Measurements from ENCODE around the gene SYT17. TPM values are rescaled to one million over a fixed set of nuclear protein-coding genes. Genes with fewer than 3 reads are reported as not detected.

The SYT17 gene
- total and polyA plus RNA-seq, 10 of the 15 experiments (the other 5 are each of a cell fraction or from before 2014, with no cell fraction given): 3.7 to 12.3 (median 5.0) TPM

DNA sequence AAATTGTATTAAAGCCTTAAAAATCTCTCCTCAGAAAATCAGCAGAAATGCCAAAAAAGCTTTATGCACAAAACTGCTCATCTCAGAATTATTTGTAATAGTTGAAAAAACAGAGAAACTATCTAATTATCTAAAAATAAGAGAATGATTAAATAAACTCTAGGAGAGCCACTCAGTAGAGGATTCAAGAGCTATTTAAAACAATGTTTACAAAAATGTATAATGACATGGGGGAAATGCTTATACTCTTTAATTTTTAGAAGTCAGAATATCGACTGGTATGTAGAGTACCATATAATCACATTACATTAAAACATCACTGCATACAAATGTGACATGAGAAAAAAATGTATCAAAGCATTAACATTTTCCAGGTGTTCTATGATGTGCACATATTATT lies 129.4 kb downstream of the SYT17 start:
- H3K79me2 ChIP-seq (ENCODE audit: control insufficient read depth, insufficient read depth, low read length): no peaks in the 10 kb centered on the region
- H3K4me2 ChIP-seq (ENCODE audit: control insufficient read depth, insufficient read depth): no peak overlapping the region
- H3K9me3 ChIP-seq (replicated peaks; ENCODE audit: control insufficient read depth, insufficient read depth, low read length): no peaks in the 10 kb centered on the region; the same call in 2 of the 3 replicates
- POLR2A ChIA-PET: interaction anchor here (0.5 kb wide), 1 partner anchor 12 kb away, joined by 8 read pairs; no protein-coding TSS in a partner anchor
- H4K20me1 ChIP-seq (ENCODE audit: control insufficient read depth, insufficient read depth): no peaks in the 10 kb centered on the region
- FAIRE-seq (no peak), ATAC-seq (no peak), DNase-seq (ENCODE audit: low read depth, low spot score) (no peak)
- no TSS peak for BruUV-seq (replicated peaks)
- H3K4me3 ChIP-seq: no peak overlapping the region
- no peaks in the 10 kb centered on the region for H3K36me3 ChIP-seq (ENCODE audit: control insufficient read depth in 2 of 2, insufficient read depth in 2 of 2, low read length in 1 of 2)
- SMC1A ChIA-PET (ENCODE audit: uncharacterized antibody, unreplicated experiment): interaction anchor here (0.7 to 1.4 kb wide), 2 partner anchors 87 to 342 kb away, joined by 3 read pairs; no protein-coding TSS in a partner anchor
- no peak overlapping the region for H3K9ac ChIP-seq (ENCODE audit: control insufficient read depth, insufficient read depth, low read length)
- no peak overlapping the region for H3K27ac ChIP-seq (ENCODE audit: control insufficient read depth, insufficient read depth)
- RAD21 ChIA-PET (ENCODE audit: unreplicated experiment): interaction anchor here (0.7 kb wide), 1 partner anchor 10 kb away, joined by 3 read pairs; no protein-coding TSS in a partner anchor
- TF ChIP-seq, protein P1, sequence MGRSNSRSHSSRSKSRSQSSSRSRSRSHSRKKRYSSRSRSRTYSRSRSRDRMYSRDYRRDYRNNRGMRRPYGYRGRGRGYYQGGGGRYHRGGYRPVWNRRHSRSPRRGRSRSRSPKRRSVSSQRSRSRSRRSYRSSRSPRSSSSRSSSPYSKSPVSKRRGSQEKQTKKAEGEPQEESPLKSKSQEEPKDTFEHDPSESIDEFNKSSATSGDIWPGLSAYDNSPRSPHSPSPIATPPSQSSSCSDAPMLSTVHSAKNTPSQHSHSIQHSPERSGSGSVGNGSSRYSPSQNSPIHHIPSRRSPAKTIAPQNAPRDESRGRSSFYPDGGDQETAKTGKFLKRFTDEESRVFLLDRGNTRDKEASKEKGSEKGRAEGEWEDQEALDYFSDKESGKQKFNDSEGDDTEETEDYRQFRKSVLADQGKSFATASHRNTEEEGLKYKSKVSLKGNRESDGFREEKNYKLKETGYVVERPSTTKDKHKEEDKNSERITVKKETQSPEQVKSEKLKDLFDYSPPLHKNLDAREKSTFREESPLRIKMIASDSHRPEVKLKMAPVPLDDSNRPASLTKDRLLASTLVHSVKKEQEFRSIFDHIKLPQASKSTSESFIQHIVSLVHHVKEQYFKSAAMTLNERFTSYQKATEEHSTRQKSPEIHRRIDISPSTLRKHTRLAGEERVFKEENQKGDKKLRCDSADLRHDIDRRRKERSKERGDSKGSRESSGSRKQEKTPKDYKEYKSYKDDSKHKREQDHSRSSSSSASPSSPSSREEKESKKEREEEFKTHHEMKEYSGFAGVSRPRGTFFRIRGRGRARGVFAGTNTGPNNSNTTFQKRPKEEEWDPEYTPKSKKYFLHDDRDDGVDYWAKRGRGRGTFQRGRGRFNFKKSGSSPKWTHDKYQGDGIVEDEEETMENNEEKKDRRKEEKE (IDR thresholded peaks at IDR 0.05): no peak
- TF ChIP-seq TCF7 (IDR thresholded peaks at IDR 0.05; ENCODE audit: borderline replicate concordance): no peak
- no peak for TF ChIP-seq KLF5 (IDR thresholded peaks at IDR 0.05; ENCODE audit: partially characterized antibody)
- no peak for TF ChIP-seq SIN3A (IDR thresholded peaks at IDR 0.05; ENCODE audit: low read depth, low read length)
- TF ChIP-seq, protein P2, sequence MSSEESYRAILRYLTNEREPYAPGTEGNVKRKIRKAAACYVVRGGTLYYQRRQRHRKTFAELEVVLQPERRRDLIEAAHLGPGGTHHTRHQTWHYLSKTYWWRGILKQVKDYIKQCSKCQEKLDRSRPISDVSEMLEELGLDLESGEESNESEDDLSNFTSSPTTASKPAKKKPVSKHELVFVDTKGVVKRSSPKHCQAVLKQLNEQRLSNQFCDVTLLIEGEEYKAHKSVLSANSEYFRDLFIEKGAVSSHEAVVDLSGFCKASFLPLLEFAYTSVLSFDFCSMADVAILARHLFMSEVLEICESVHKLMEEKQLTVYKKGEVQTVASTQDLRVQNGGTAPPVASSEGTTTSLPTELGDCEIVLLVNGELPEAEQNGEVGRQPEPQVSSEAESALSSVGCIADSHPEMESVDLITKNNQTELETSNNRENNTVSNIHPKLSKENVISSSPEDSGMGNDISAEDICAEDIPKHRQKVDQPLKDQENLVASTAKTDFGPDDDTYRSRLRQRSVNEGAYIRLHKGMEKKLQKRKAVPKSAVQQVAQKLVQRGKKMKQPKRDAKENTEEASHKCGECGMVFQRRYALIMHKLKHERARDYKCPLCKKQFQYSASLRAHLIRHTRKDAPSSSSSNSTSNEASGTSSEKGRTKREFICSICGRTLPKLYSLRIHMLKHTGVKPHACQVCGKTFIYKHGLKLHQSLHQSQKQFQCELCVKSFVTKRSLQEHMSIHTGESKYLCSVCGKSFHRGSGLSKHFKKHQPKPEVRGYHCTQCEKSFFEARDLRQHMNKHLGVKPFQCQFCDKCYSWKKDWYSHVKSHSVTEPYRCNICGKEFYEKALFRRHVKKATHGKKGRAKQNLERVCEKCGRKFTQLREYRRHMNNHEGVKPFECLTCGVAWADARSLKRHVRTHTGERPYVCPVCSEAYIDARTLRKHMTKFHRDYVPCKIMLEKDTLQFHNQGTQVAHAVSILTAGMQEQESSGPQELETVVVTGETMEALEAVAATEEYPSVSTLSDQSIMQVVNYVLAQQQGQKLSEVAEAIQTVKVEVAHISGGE (CRISPR knock-in tag; IDR thresholded peaks at IDR 0.05): no peak
- no peak for TF ChIP-seq STAT1 (conservative IDR thresholded peaks at IDR 0.05)
- TF ChIP-seq MTA2 (IDR thresholded peaks at IDR 0.05; ENCODE audit: low read depth): no peak
- no peak for TF ChIP-seq NRF1 (conservative IDR thresholded peaks at IDR 0.05; ENCODE audit: low read depth, low read length)
- TF ChIP-seq, protein P3, sequence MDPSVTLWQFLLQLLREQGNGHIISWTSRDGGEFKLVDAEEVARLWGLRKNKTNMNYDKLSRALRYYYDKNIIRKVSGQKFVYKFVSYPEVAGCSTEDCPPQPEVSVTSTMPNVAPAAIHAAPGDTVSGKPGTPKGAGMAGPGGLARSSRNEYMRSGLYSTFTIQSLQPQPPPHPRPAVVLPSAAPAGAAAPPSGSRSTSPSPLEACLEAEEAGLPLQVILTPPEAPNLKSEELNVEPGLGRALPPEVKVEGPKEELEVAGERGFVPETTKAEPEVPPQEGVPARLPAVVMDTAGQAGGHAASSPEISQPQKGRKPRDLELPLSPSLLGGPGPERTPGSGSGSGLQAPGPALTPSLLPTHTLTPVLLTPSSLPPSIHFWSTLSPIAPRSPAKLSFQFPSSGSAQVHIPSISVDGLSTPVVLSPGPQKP (IDR thresholded peaks at IDR 0.05; ENCODE audit: low read depth, low read length): no peak
- TF ChIP-seq RELA (IDR thresholded peaks at IDR 0.05; ENCODE audit: borderline replicate concordance, partially characterized antibody): no peak
- TF ChIP-seq, protein P4, sequence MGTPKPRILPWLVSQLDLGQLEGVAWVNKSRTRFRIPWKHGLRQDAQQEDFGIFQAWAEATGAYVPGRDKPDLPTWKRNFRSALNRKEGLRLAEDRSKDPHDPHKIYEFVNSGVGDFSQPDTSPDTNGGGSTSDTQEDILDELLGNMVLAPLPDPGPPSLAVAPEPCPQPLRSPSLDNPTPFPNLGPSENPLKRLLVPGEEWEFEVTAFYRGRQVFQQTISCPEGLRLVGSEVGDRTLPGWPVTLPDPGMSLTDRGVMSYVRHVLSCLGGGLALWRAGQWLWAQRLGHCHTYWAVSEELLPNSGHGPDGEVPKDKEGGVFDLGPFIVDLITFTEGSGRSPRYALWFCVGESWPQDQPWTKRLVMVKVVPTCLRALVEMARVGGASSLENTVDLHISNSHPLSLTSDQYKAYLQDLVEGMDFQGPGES (IDR thresholded peaks at IDR 0.05): no peak
- no peak for TF ChIP-seq EGR1 (IDR thresholded peaks at IDR 0.05; ENCODE audit: borderline replicate concordance in 1 of 2, low read depth in 2 of 2, low read length in 2 of 2)
- TF ChIP-seq PAX5 (IDR thresholded peaks at IDR 0.05; ENCODE audit: borderline replicate concordance, low read depth, low read length): no peak
- intact Hi-C loops (cut with micrococcal nuclease; ENCODE audit: unreplicated experiment): no loop called here
- H2AFZ ChIP-seq (ENCODE audit: control insufficient read depth, low read depth, low read length): no peak overlapping the region
- WGBS (ENCODE audit: insufficient coverage, insufficient replicate concordance, low lambda C conversion rate, missing lambda C conversion rate): 46% methylated on average over 1 of the region's 1 CpG
- CTCF ChIA-PET: interaction anchor here (1.0 to 1.7 kb wide), 2 partner anchors 27 to 118 kb away, joined by 3 read pairs; no protein-coding TSS in a partner anchor
- H3K4me1 ChIP-seq (ENCODE audit: control insufficient read depth, insufficient read depth, low read length): peaks cover 21% of the 10 kb centered on the region
- H3K27me3 ChIP-seq (replicated peaks in 1 of 2; ENCODE audit: control insufficient read depth in 2 of 2, insufficient read depth in 2 of 2, low read length in 1 of 2): no peaks in the 10 kb centered on the region
- in situ Hi-C loops (cut with MboI): no loop called here

All from GM12878 (cell line).